Measurements from ENCODE around the gene SLC25A30. TPM values are rescaled to one million over a fixed set of nuclear protein-coding genes. Genes with fewer than 3 reads are reported as not detected.

SLC25A30 gene
- total and polyA plus RNA-seq, 2 of the 13 experiments (the other 11 are each of a cell fraction or from before 2014, with no cell fraction given): 19.6 to 22.5 TPM

DNA sequence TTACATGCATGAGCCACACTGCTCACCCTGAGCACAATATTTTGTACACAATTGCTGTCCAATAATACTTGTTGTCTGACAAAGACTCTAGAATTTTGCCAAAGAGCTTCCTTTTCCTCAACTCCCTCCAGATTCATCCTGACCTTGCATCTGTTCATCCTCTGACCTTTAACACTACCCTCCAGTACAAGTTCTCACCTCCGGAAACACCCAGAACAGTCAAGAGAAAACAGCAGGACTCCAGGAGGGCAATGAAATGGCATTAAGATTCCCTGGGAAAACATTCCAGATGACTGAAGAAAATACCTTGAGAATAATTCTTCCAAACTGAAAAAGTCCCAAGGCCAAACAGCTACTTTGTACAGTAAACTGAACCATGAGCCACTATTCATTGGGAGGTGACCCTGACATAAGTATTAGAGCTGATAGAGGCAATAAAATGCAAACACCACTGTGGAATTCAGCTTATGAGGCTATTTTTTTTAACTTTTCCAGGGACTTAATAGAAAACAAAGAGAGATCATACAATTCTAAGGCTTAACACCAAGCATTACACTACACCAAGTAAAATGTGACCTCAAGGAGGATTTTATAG, 30.9 kb upstream of the SLC25A30 start (continued):
- TF ChIP-seq, protein P1, sequence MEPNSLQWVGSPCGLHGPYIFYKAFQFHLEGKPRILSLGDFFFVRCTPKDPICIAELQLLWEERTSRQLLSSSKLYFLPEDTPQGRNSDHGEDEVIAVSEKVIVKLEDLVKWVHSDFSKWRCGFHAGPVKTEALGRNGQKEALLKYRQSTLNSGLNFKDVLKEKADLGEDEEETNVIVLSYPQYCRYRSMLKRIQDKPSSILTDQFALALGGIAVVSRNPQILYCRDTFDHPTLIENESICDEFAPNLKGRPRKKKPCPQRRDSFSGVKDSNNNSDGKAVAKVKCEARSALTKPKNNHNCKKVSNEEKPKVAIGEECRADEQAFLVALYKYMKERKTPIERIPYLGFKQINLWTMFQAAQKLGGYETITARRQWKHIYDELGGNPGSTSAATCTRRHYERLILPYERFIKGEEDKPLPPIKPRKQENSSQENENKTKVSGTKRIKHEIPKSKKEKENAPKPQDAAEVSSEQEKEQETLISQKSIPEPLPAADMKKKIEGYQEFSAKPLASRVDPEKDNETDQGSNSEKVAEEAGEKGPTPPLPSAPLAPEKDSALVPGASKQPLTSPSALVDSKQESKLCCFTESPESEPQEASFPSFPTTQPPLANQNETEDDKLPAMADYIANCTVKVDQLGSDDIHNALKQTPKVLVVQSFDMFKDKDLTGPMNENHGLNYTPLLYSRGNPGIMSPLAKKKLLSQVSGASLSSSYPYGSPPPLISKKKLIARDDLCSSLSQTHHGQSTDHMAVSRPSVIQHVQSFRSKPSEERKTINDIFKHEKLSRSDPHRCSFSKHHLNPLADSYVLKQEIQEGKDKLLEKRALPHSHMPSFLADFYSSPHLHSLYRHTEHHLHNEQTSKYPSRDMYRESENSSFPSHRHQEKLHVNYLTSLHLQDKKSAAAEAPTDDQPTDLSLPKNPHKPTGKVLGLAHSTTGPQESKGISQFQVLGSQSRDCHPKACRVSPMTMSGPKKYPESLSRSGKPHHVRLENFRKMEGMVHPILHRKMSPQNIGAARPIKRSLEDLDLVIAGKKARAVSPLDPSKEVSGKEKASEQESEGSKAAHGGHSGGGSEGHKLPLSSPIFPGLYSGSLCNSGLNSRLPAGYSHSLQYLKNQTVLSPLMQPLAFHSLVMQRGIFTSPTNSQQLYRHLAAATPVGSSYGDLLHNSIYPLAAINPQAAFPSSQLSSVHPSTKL (CRISPR knock-in tag; IDR thresholded peaks at IDR 0.05): 0 out of 2 replicates have a peak, but pooled peaks have one; percentile 16
- TF ChIP-seq ZFY (CRISPR knock-in tag; IDR thresholded peaks at IDR 0.05): no peak

DNA sequence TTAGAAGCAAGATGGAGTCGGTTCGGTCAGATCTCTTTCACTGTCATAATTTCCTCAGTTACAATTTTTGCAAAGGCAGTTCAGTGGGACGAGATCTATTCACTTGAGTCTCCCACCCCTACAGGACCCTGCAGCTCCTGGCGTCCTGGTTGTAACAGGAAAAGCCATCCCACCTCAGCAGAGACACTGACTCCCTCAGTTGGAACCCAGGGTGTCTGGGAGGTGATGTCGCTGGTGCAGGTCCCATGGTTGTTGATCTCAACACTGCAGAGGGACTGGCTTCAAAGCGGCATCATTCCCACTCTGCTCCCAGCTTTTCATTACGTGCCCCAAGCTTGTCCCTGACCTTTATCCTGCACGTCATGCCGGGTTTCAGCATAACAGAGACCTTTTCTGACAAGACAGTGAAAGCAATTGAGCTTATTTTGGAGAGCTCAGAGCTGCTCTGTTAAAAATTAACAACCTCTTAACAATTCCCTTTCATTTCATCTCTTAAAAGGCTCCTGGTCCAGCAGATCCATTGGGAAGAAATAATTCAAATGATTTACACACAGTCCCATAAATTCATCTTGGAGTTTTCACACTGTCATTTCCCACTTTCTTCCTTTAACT, 29.0 kb upstream of the SLC25A30 start:
- BruUV-seq (replicated peaks): no TSS peak
- peak; percentile 97 for ATAC-seq
- Histone ChIP-seq H3K4me2 (ENCODE audit: low read depth, low read length) (peak overlapping the region; percentile 67), H3K27ac (ENCODE audit: extremely low read length, insufficient read depth, low read length) (peak overlapping the region; percentile 95), H4K20me1 (ENCODE audit: insufficient read depth, low read length) (no peaks in the 10 kb centered on the region), H3K79me2 (ENCODE audit: insufficient read depth, low read length) (no peaks in the 10 kb centered on the region), H3K4me1 (ENCODE audit: insufficient read depth, low read length) (peaks cover 95% of the 10 kb centered on the region), H3K9ac (ENCODE audit: insufficient read depth, low read depth, low read length) (peak overlapping the region; percentile 65), H3K36me3 (replicated peaks in 1 of 2; ENCODE audit: control insufficient read depth in 1 of 2, insufficient read depth in 2 of 2, low read length in 2 of 2) (no peaks in the 10 kb centered on the region), H2AFZ (ENCODE audit: low read length) (no peak overlapping the region), H3K4me3 (replicated peaks in 1 of 3; ENCODE audit: insufficient read depth in 1 of 3, low read depth in 2 of 3, low read length in 3 of 3) (no peak overlapping the region; a peak in 1 of 6 replicates), H3K9me3 (ENCODE audit: low read length) (no peaks in the 10 kb centered on the region), H3K27me3 (ENCODE audit: control insufficient read depth in 1 of 2, insufficient read depth in 2 of 2, low read length in 2 of 2) (no peaks in the 10 kb centered on the region)
- peak; percentile 99 for DNase-seq (ENCODE audit: low spot score)
- ChIA-PET POLR2A (interaction anchor here (0.6 to 2.0 kb wide), 16 partner anchors 9 to 682 kb away, joined by 3 to 62 read pairs (median 4); partner anchors contain the start of genes COG3, SLC25A30 and TPT1), CTCF (ENCODE audit: low intra/inter-chr PET ratio, low total read pairs) (no interaction called here)
- 9% methylated on average over 8 of the region's 9 CpGs for WGBS (ENCODE audit: low lambda C conversion rate)
- in situ Hi-C loops (cut with HindIII; ENCODE audit: extremely low pct_ligation_motif_present, low pct_unique_long_range_greater_than_20kb) (no loop called here), intact Hi-C loops (cut with micrococcal nuclease; ENCODE audit: unreplicated experiment) (no loop called here)
- FAIRE-seq: peak; percentile 87
- TF ChIP-seq TAF1 (CRISPR knock-in tag; IDR thresholded peaks at IDR 0.05) (peak; percentile 65; the same call in 1 of the 2 replicates), ZNF788 (CRISPR knock-in tag; IDR thresholded peaks at IDR 0.05; ENCODE audit: borderline replicate concordance) (peak; percentile 77; the same call in 1 of the 2 replicates), TBX2 (CRISPR knock-in tag; IDR thresholded peaks at IDR 0.05; ENCODE audit: borderline replicate concordance) (peak; percentile 90), ZFP37 (CRISPR knock-in tag; IDR thresholded peaks at IDR 0.05; ENCODE audit: borderline replicate concordance) (no peak), HMG20B (CRISPR knock-in tag; conservative IDR thresholded peaks at IDR 0.05) (peak; percentile 78; the same call in 1 of the 2 replicates), YEATS4 (CRISPR knock-in tag; IDR thresholded peaks at IDR 0.05; ENCODE audit: borderline replicate concordance) (peak; percentile 35; the same call in 1 of the 2 replicates), ARHGAP35 (CRISPR knock-in tag; IDR thresholded peaks at IDR 0.05; ENCODE audit: borderline replicate concordance) (no peak), ZNF20 (CRISPR knock-in tag; IDR thresholded peaks at IDR 0.05) (no peak)
- TF ChIP-seq, protein P2, sequence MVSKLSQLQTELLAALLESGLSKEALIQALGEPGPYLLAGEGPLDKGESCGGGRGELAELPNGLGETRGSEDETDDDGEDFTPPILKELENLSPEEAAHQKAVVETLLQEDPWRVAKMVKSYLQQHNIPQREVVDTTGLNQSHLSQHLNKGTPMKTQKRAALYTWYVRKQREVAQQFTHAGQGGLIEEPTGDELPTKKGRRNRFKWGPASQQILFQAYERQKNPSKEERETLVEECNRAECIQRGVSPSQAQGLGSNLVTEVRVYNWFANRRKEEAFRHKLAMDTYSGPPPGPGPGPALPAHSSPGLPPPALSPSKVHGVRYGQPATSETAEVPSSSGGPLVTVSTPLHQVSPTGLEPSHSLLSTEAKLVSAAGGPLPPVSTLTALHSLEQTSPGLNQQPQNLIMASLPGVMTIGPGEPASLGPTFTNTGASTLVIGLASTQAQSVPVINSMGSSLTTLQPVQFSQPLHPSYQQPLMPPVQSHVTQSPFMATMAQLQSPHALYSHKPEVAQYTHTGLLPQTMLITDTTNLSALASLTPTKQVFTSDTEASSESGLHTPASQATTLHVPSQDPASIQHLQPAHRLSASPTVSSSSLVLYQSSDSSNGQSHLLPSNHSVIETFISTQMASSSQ (IDR thresholded peaks at IDR 0.05; ENCODE audit: low read depth): peak; percentile 94
- TF ChIP-seq, protein P2 (CRISPR knock-in tag; IDR thresholded peaks at IDR 0.05; ENCODE audit: borderline replicate concordance): peak; percentile 99

Measured in HepG2 (cell line).